Measurements from ENCODE around the gene PIK3CD. TPM values are rescaled to one million over a fixed set of nuclear protein-coding genes. Genes with fewer than 3 reads are reported as not detected.
"Not testable (repeated sequence)": the region's sequence is repeated elsewhere in the genome, so short reads cannot be mapped to it uniquely, and the experiment has no call there.

Gene PIK3CD
- total and polyA plus RNA-seq, 8 donors = 2.8 to 74.1 (median 5.4) TPM

DNA sequence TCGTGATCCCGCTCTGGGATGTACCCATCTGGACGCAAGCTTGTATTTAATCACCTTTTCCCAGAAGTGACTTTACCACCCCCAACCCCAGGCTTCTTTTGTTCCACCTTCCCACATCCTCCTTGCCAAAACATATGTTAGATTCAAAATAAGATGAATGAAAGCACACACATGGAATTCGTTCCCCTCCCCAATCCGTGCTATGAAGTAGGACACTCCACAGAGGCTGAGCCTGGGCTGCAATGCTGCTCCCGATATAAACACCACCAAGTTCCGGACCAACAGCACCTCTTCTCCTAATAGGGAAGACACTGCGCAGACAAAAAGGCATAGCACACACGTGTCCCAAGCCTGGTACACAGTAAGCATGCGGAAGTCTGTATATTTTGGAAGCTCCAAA is 86.1 kb downstream of the PIK3CD start:
- no peak overlapping the region for H3K27ac ChIP-seq
- TF ChIP-seq POLR2AphosphoS5 (IDR thresholded peaks at IDR 0.05) (no peak), POLR2A (IDR thresholded peaks at IDR 0.05) (no peak)
- H3K27me3 ChIP-seq = no peaks in the 10 kb centered on the region
- H3K36me3 ChIP-seq = peaks cover 63 to 100% (median 100%) of the 10 kb centered on the region in 4 donors
- intact Hi-C loops (cut with DNase I; ENCODE audit: low total_unique reads) = no loop called here
- H3K4me3 ChIP-seq = no peak overlapping the region
- no peaks in the 10 kb centered on the region for H3K4me1 ChIP-seq
- H3K9me3 ChIP-seq = no peaks in the 10 kb centered on the region
- WGBS, 5 donors = 87 to 95% (median 90%) methylated on average over 10 of the region's 10 CpGs
- DNase-seq = no peak

DNA sequence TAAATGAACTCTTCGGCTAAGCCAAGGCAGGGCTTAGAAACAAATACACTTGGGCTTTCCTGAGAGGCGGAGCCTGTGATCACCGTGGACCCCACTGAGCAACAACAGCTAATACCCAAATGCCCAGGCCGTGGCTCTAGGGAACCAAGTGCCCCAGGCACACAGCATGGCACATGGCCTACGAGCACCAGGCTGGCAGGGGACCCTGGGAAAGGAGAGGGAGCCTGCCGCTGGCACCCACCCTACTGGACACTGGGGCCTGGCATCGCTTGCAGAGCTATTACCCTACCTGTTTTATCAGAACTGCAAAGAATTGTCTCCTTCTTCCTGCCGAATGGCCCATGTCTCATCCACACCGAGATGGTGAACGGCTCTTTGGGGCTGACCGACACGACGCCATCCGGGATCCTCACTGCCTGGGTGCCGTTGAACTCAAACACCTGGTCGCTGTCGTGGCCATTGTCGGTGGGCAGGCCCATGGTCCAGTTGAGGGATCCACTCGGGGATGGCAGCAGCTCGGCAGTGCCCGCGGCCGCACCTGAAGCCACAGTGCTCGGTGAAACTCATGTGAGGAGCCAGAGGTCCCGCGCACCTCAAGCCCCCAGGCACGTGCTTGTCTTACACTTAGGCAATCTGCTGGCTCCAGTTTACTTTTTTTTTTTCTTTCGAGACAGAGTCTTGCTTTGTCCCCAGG is 92.7 kb downstream of the PIK3CD start:
- Histone ChIP-seq H3K27ac (no peak overlapping the region), H3K9me3 (no peaks in the 10 kb centered on the region), H3K27me3 (no peaks in the 10 kb centered on the region), H3K36me3 (peaks cover 40 to 100% (median 100%) of the 10 kb centered on the region in 4 donors), H3K4me1 (no peaks in the 10 kb centered on the region), H3K4me3 (no peak overlapping the region)
- 94 to 97% (median 96%) methylated on average over 20 to 28 of the region's 28 CpGs for WGBS, 5 donors
- no peak for TF ChIP-seq POLR2A (IDR thresholded peaks at IDR 0.05)
- no peak for TF ChIP-seq EP300 (IDR thresholded peaks at IDR 0.05)
- DNase-seq = no peak
- intact Hi-C loops (cut with DNase I; ENCODE audit: low total_unique reads) = no loop called here

DNA sequence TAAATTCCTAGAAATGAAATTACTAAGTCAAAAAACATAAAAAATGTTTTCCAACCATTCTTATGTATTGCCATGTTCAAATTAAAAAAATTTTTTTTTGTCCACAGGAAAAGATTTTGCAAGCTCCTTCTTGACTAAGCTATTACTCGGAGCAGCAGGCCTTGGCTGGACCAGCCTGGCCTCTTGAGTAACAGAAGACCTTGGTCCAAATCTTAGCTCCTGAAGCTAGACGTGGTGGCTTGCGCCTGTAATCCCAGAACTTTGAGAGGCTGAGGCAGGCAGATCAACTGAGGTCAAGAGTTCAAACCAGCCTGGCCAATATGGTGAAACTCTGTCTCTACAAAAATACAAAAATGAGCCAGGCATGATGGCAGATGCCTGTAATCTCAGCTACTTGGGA is 94.7 kb downstream of the PIK3CD start:
- no peaks in the 10 kb centered on the region for H3K27me3 ChIP-seq
- H3K4me3 ChIP-seq = no peak overlapping the region
- no peak overlapping the region for H3K27ac ChIP-seq
- intact Hi-C loops (cut with DNase I; ENCODE audit: low total_unique reads) = no loop called here
- no peaks in the 10 kb centered on the region for H3K4me1 ChIP-seq
- no peak for DNase-seq
- no peaks in the 10 kb centered on the region for H3K9me3 ChIP-seq
- WGBS, 5 donors = 71 to 94% (median 92%) methylated on average over 3 of the region's 3 CpGs
- peaks cover 25 to 100% (median 100%) of the 10 kb centered on the region in 4 donors for H3K36me3 ChIP-seq
- TF ChIP-seq, protein P1, sequence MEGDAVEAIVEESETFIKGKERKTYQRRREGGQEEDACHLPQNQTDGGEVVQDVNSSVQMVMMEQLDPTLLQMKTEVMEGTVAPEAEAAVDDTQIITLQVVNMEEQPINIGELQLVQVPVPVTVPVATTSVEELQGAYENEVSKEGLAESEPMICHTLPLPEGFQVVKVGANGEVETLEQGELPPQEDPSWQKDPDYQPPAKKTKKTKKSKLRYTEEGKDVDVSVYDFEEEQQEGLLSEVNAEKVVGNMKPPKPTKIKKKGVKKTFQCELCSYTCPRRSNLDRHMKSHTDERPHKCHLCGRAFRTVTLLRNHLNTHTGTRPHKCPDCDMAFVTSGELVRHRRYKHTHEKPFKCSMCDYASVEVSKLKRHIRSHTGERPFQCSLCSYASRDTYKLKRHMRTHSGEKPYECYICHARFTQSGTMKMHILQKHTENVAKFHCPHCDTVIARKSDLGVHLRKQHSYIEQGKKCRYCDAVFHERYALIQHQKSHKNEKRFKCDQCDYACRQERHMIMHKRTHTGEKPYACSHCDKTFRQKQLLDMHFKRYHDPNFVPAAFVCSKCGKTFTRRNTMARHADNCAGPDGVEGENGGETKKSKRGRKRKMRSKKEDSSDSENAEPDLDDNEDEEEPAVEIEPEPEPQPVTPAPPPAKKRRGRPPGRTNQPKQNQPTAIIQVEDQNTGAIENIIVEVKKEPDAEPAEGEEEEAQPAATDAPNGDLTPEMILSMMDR (IDR thresholded peaks at IDR 0.05) = no peak
- TF ChIP-seq POLR2AphosphoS5 (IDR thresholded peaks at IDR 0.05) (no peak), POLR2A (IDR thresholded peaks at IDR 0.05) (no peak), EP300 (IDR thresholded peaks at IDR 0.05) (no peak)

DNA sequence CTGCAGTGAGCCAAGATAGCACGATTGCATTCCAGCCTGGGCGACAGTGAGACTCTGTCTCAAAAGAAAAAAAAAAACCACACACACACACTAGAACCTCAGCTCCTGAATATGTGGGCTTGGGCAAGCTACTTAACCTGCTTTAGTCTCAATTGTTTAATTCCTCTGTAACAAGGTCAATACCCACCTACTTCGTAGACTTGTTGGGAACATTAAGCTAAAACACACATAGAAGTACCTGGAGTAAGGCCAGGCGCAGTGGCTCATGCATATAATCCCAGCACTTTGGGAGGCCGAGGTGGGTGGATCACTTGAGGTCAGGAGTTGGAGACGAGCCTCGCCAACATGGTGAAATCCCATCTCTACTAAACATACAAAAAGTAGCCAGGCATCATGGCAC is 95.1 kb downstream of the PIK3CD start:
- intact Hi-C loops (cut with DNase I; ENCODE audit: low total_unique reads) = no loop called here
- Histone ChIP-seq H3K9me3 (no peaks in the 10 kb centered on the region), H3K27ac (no peak overlapping the region), H3K36me3 (peaks cover 21 to 100% (median 100%) of the 10 kb centered on the region in 4 donors), H3K27me3 (no peaks in the 10 kb centered on the region), H3K4me3 (no peak overlapping the region), H3K4me1 (no peaks in the 10 kb centered on the region)
- TF ChIP-seq POLR2A (IDR thresholded peaks at IDR 0.05) (no peak), EP300 (IDR thresholded peaks at IDR 0.05) (no peak), POLR2AphosphoS5 (IDR thresholded peaks at IDR 0.05) (no peak)
- TF ChIP-seq, protein P1 (IDR thresholded peaks at IDR 0.05) = no peak
- 87 to 92% (median 89%) methylated on average over 7 of the region's 7 CpGs for WGBS, 5 donors
- no peak for DNase-seq

DNA sequence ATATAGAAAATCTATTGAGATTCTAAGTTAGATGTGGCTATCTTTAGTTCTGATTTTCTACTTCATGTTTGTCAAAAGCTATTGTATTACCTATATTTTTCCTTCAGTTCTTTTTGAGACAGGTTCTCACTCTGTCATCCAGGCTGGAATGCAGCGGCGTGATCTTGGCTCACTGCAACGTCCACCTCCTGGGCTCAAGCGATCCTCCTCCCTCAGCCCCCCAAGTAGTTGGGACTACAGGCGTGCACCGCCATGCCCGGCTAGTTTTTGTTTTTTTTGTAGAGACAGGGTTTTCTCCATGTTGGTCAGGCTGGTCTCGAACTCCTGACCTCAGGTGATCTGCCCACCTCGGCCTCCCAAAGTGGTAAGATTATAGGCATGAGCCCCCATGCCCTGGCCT is 96.9 kb downstream of the PIK3CD start:
- H3K27me3 ChIP-seq; H3K27ac ChIP-seq; H3K9me3 ChIP-seq; intact Hi-C loops (cut with DNase I; ENCODE audit: low total_unique reads); H3K4me1 ChIP-seq; DNase-seq; H3K4me3 ChIP-seq: not testable (repeated sequence)
- WGBS, 5 donors = 94 to 95% (median 94%) methylated on average over 9 of the region's 9 CpGs
- peaks cover 15 to 100% (median 100%) of the 10 kb centered on the region in 4 donors for H3K36me3 ChIP-seq

DNA sequence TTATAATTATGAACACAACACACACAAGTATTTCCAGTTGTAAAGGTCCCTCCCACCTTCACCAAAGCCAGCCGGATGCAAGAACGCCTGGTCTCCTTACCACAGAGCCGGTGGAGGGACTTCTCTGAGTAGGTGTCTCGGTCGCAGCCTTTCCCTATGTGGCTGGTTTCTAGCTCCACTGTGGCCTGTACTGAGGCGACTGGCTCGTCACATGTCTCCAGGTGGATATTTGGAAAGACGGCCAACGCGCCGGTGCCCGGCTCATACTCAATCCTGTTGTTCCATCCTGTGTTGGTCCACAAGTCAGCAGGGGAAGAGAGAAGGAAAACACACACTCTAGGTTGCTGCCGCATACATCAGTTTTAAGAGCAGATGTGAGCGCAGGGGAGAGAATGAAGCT is 97.8 kb downstream of the PIK3CD start:
- no peaks in the 10 kb centered on the region for H3K9me3 ChIP-seq
- H3K36me3 ChIP-seq = peaks cover 5 to 100% (median 100%) of the 10 kb centered on the region in 4 donors
- H3K27me3 ChIP-seq = no peaks in the 10 kb centered on the region
- TF ChIP-seq EP300 (IDR thresholded peaks at IDR 0.05) (no peak), POLR2AphosphoS5 (IDR thresholded peaks at IDR 0.05) (no peak), POLR2A (IDR thresholded peaks at IDR 0.05) (no peak)
- TF ChIP-seq, protein P1 (IDR thresholded peaks at IDR 0.05) = no peak
- 96 to 98% (median 97%) methylated on average over 14 of the region's 14 CpGs for WGBS, 5 donors
- intact Hi-C loops (cut with DNase I; ENCODE audit: low total_unique reads) = no loop called here
- no peak overlapping the region for H3K4me3 ChIP-seq
- DNase-seq = no peak
- H3K27ac ChIP-seq = no peak overlapping the region
- no peaks in the 10 kb centered on the region for H3K4me1 ChIP-seq
